HEK293 (cell line): ENCODE results near the gene ZFX.
A peak's percentile ranks its signal among the peaks of the same experiment; 100 is the strongest.

ENCODE experiments used
- BCL11B ChIP-seq: fragments of 450-650 bp; formaldehyde crosslinking; IDR thresholded peaks from 2 replicates; pipeline ENCODE4 v1.5.1; 2016; ENCODE audit warnings: low read depth, missing biosample characterization, missing genetic modification characterization
- GLIS2 ChIP-seq: fragments of 450-650 bp; formaldehyde crosslinking; IDR thresholded peaks from 2 replicates; pipeline ENCODE4 v1.5.1; 2016; ENCODE audit warnings: missing biosample characterization, missing genetic modification characterization
- IKZF3 ChIP-seq: fragments of 450-650 bp; IDR thresholded peaks from 2 replicates; pipeline ENCODE4 v1.5.0; 2018; ENCODE audit warnings: missing biosample characterization, mild to moderate bottlenecking, missing genetic modification characterization, moderate library complexity
- KLF10 ChIP-seq: fragments of 450-650 bp; IDR thresholded peaks from 2 replicates; pipeline ENCODE4 v1.5.1; 2018; ENCODE audit warnings: missing biosample characterization, mild to moderate bottlenecking, missing genetic modification characterization
- KLF8 ChIP-seq: fragments of 450-650 bp; formaldehyde crosslinking; IDR thresholded peaks from 2 replicates; pipeline ENCODE4 v1.5.1; 2016; ENCODE audit warnings: missing biosample characterization, missing genetic modification characterization
- OSR2 ChIP-seq: fragments of 450-650 bp; formaldehyde crosslinking; IDR thresholded peaks from 2 replicates; pipeline ENCODE4 v1.5.1; 2016; ENCODE audit warnings: missing biosample characterization, missing genetic modification characterization
- SCRT2 ChIP-seq: fragments of 450-650 bp; formaldehyde crosslinking; IDR thresholded peaks from 2 replicates; pipeline ENCODE4 v1.5.1; 2016; ENCODE audit warnings: missing biosample characterization, missing genetic modification characterization
- ZBTB10 ChIP-seq: fragments of 450-650 bp; formaldehyde crosslinking; IDR thresholded peaks from 2 replicates; pipeline ENCODE4 v1.5.1; 2016; ENCODE audit warnings: missing biosample characterization, missing genetic modification characterization
- ZEB2 ChIP-seq: fragments of 450-650 bp; formaldehyde crosslinking; IDR thresholded peaks from 2 replicates; pipeline ENCODE4 v1.5.1; 2016; ENCODE audit warnings: missing biosample characterization, missing genetic modification characterization
- ZNF184 ChIP-seq: fragments of 450-650 bp; IDR thresholded peaks from 2 replicates; pipeline ENCODE4 v1.5.1; 2018; ENCODE audit warnings: missing biosample characterization, mild to moderate bottlenecking, missing genetic modification characterization
- ZNF214 ChIP-seq: fragments of 450-650 bp; formaldehyde crosslinking; IDR thresholded peaks from 2 replicates; pipeline ENCODE4 v1.5.1; 2017; ENCODE audit warnings: missing biosample characterization, mild to moderate bottlenecking, missing genetic modification characterization, borderline replicate concordance
- ZNF23 ChIP-seq: fragments of 450-650 bp; formaldehyde crosslinking; IDR thresholded peaks from 2 replicates; pipeline ENCODE4 v1.5.1; 2016; ENCODE audit warnings: missing biosample characterization, missing genetic modification characterization, borderline replicate concordance
- ZNF335 ChIP-seq: fragments of 450-650 bp; formaldehyde crosslinking; conservative IDR thresholded peaks from 2 replicates; pipeline ENCODE4 v1.5.1; 2016; ENCODE audit warnings: missing biosample characterization, missing genetic modification characterization
- ZNF423 ChIP-seq: fragments of 450-650 bp; formaldehyde crosslinking; IDR thresholded peaks from 2 replicates; pipeline ENCODE4 v1.5.1; 2016; ENCODE audit warnings: missing biosample characterization, missing genetic modification characterization
- ZNF426 ChIP-seq: fragments of 450-650 bp; formaldehyde crosslinking; IDR thresholded peaks from 2 replicates; pipeline ENCODE4 v1.5.1; 2017; ENCODE audit warnings: missing biosample characterization, missing genetic modification characterization, mild to moderate bottlenecking, inconsistent platforms, moderate library complexity
- ZNF610 ChIP-seq: fragments of 450-650 bp; formaldehyde crosslinking; IDR thresholded peaks from 2 replicates; pipeline ENCODE4 v1.5.1; 2016; ENCODE audit warnings: missing biosample characterization, missing genetic modification characterization, borderline replicate concordance
- ZNF624 ChIP-seq: fragments of 450-650 bp; formaldehyde crosslinking; IDR thresholded peaks from 2 replicates; pipeline ENCODE4 v1.5.1; 2017; ENCODE audit warnings: missing biosample characterization, missing genetic modification characterization
- ZNF629 ChIP-seq: fragments of 450-650 bp; formaldehyde crosslinking; IDR thresholded peaks from 2 replicates; pipeline ENCODE4 v1.5.1; 2017; ENCODE audit warnings: missing biosample characterization, missing genetic modification characterization
- ZNF645 ChIP-seq: fragments of 450-650 bp; formaldehyde crosslinking; IDR thresholded peaks from 2 replicates; pipeline ENCODE4; 2016; ENCODE audit warnings: missing biosample characterization, missing genetic modification characterization
- ZNF654 ChIP-seq: fragments of 450-650 bp; formaldehyde crosslinking; IDR thresholded peaks from 2 replicates; pipeline ENCODE4 v1.5.1; 2016; ENCODE audit warnings: low read depth, missing biosample characterization, missing genetic modification characterization
- ZNF747 ChIP-seq: fragments of 450-650 bp; formaldehyde crosslinking; IDR thresholded peaks from 2 replicates; pipeline ENCODE4 v1.5.1; 2016; ENCODE audit warnings: missing biosample characterization, missing genetic modification characterization
- ZNF776 ChIP-seq: fragments of 450-650 bp; formaldehyde crosslinking; IDR thresholded peaks from 2 replicates; pipeline ENCODE4 v1.5.0; 2017; ENCODE audit warnings: missing biosample characterization, missing genetic modification characterization, borderline replicate concordance
- ZXDB ChIP-seq: fragments of 450-650 bp; formaldehyde crosslinking; IDR thresholded peaks from 2 replicates; pipeline ENCODE4 v1.5.1; 2016; ENCODE audit warnings: missing biosample characterization, missing genetic modification characterization
- TF ChIP-seq, protein P1 (sequence below): fragments of 450-650 bp; formaldehyde crosslinking; IDR thresholded peaks from 2 replicates; pipeline ENCODE4 v1.5.1; 2017; ENCODE audit warnings: missing biosample characterization, missing genetic modification characterization
- TF ChIP-seq, protein P2 (sequence below): fragments of 450-650 bp; formaldehyde crosslinking; IDR thresholded peaks from 2 replicates; pipeline ENCODE4 v1.5.1; 2016; ENCODE audit warnings: missing biosample characterization, missing genetic modification characterization
- TF ChIP-seq, protein P3 (sequence below): fragments of 450-650 bp; formaldehyde crosslinking; IDR thresholded peaks from 2 replicates; pipeline ENCODE4 v1.5.1; 2016; ENCODE audit warnings: missing biosample characterization, missing genetic modification characterization
- TF ChIP-seq, protein P4 (sequence below): sonication (generic); formaldehyde crosslinking; IDR thresholded peaks from 2 replicates; pipeline ENCODE4 v1.8.1; 2022; ENCODE audit warnings: mild to moderate bottlenecking, moderate library complexity, missing genetic modification reagents

The ZFX gene

DNA sequence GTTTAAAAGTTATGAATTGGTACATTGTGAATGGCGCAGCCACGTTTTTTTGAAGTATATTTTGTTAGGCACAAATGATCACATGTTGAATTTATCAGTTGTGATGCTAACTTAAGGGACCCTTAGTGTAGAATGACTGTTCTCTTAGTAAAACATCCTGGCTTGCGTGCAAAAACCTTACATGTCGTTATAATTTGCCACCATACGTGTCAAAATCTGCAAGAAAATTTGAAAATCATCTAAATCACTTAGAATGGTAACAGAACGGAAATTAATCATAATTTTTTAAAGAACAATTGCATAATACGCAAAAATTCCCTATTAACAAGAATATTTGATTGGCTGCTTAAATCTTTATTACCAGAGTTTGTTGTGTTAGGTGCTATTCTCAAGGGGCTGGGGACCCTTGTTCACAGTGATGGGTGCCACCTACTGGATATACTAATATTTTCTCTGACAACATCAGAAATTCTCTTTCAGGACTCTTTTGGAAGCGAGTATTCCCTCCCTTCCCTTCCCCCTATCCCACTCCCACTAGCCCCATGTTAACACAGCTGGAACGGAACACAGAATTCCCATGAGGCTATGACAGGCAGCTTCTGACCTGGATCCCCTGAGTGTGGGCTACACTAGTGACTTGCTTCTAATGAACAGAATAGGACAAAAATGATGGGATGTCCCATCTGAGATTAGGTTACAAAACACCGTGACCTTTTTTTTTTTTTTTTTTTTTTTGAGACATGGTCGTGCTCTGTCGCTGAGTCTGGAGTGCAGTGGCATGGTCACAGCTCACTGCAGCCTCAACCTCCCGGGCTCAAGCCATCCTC is 92.5 kb downstream of the ZFX start (continued):
- TF ChIP-seq, protein P1, sequence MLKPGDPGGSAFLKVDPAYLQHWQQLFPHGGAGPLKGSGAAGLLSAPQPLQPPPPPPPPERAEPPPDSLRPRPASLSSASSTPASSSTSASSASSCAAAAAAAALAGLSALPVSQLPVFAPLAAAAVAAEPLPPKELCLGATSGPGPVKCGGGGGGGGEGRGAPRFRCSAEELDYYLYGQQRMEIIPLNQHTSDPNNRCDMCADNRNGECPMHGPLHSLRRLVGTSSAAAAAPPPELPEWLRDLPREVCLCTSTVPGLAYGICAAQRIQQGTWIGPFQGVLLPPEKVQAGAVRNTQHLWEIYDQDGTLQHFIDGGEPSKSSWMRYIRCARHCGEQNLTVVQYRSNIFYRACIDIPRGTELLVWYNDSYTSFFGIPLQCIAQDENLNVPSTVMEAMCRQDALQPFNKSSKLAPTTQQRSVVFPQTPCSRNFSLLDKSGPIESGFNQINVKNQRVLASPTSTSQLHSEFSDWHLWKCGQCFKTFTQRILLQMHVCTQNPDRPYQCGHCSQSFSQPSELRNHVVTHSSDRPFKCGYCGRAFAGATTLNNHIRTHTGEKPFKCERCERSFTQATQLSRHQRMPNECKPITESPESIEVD = 0 out of 2 replicates have a peak, but pooled peaks have one; percentile 7
- TF ChIP-seq ZNF624 (tag by site-specific recombination) (no peak), ZBTB10 (tag by site-specific recombination) (no peak), ZEB2 (tag by site-specific recombination) (no peak), GLIS2 (tag by site-specific recombination) (no peak), IKZF3 (tag by site-specific recombination) (peak; percentile 49), ZNF335 (tag by site-specific recombination) (no peak; the same call in 1 of the 2 replicates), ZNF423 (tag by site-specific recombination) (peak; percentile 58), ZNF776 (tag by site-specific recombination) (no peak), ZNF629 (tag by site-specific recombination) (no peak), ZNF747 (no peak), OSR2 (tag by site-specific recombination) (no peak), ZNF23 (tag by site-specific recombination) (no peak), ZNF645 (tag by site-specific recombination) (no peak), ZNF610 (no peak), ZNF214 (tag by site-specific recombination) (no peak), ZNF426 (tag by site-specific recombination) (no peak), BCL11B (tag by site-specific recombination) (no peak), ZXDB (tag by site-specific recombination) (0 out of 2 replicates have a peak, but pooled peaks have one; percentile 26), KLF8 (no peak), KLF10 (tag by site-specific recombination) (0 out of 2 replicates have a peak, but pooled peaks have one; percentile 24), ZNF654 (tag by site-specific recombination) (peak; percentile 67), SCRT2 (no peak), ZNF184 (tag by site-specific recombination) (no peak)
- TF ChIP-seq, protein P2, sequence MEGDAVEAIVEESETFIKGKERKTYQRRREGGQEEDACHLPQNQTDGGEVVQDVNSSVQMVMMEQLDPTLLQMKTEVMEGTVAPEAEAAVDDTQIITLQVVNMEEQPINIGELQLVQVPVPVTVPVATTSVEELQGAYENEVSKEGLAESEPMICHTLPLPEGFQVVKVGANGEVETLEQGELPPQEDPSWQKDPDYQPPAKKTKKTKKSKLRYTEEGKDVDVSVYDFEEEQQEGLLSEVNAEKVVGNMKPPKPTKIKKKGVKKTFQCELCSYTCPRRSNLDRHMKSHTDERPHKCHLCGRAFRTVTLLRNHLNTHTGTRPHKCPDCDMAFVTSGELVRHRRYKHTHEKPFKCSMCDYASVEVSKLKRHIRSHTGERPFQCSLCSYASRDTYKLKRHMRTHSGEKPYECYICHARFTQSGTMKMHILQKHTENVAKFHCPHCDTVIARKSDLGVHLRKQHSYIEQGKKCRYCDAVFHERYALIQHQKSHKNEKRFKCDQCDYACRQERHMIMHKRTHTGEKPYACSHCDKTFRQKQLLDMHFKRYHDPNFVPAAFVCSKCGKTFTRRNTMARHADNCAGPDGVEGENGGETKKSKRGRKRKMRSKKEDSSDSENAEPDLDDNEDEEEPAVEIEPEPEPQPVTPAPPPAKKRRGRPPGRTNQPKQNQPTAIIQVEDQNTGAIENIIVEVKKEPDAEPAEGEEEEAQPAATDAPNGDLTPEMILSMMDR (tag by site-specific recombination) = no peak; the same call in 1 of the 2 replicates
- TF ChIP-seq, protein P3, sequence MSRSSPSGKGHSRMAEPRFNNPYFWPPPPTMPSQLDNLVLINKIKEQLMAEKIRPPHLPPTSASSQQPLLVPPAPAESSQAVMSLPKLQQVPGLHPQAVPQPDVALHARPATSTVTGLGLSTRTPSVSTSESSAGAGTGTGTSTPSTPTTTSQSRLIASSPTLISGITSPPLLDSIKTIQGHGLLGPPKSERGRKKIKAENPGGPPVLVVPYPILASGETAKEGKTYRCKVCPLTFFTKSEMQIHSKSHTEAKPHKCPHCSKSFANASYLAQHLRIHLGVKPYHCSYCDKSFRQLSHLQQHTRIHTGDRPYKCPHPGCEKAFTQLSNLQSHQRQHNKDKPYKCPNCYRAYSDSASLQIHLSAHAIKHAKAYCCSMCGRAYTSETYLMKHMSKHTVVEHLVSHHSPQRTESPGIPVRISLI (tag by site-specific recombination) = peak; percentile 92; the same call in 1 of the 2 replicates
- TF ChIP-seq, protein P4, sequence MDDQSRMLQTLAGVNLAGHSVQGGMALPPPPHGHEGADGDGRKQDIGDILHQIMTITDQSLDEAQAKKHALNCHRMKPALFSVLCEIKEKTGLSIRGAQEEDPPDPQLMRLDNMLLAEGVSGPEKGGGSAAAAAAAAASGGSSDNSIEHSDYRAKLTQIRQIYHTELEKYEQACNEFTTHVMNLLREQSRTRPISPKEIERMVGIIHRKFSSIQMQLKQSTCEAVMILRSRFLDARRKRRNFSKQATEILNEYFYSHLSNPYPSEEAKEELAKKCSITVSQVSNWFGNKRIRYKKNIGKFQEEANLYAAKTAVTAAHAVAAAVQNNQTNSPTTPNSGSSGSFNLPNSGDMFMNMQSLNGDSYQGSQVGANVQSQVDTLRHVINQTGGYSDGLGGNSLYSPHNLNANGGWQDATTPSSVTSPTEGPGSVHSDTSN = no peak
